Thyroid gland (tissue), 4 donors: ENCODE data around the gene NAIF1. TPM values are rescaled to one million over a fixed set of nuclear protein-coding genes. Genes with fewer than 3 reads are reported as not detected.
"Not testable (repeated sequence)": the region's sequence is repeated elsewhere in the genome, so short reads cannot be mapped to it uniquely, and the experiment has no call there.

Experiments
- DNase-seq, 2 donors: peaks; one replicate each; pipeline ENCODE4 v3.0.0-alpha.2; 2019
- H3K27ac ChIP-seq, 3 donors: fragments of 200-600 bp; sonication (generic); 1 replicate in 2 of 3; 2 replicates in 1 of 3; pipeline ENCODE4 v1.5.1; 2016 to 2019; ENCODE audit warnings: mild to moderate bottlenecking in 1 of 3, moderate library complexity in 1 of 3
- H3K27me3 ChIP-seq: fragments of 200-600 bp; sonication (generic); one replicate; pipeline ENCODE4 v1.5.1; 2019
- H3K36me3 ChIP-seq, 2 donors: fragments of 200-600 bp; sonication (generic); one replicate each; pipeline ENCODE4 v1.5.1; 2016 to 2019
- H3K4me1 ChIP-seq, 2 donors: fragments of 200-600 bp; sonication (generic); one replicate each; pipeline ENCODE4 v1.5.1; 2017 to 2019
- H3K4me3 ChIP-seq, 3 donors: fragments of 200-600 bp; sonication (generic); replicated peaks in 1 of 3; 1 replicate in 2 of 3; 2 replicates in 1 of 3; pipeline ENCODE4 v1.5.1; 2016; ENCODE audit warnings: mild to moderate bottlenecking in 1 of 3
- H3K9me3 ChIP-seq: fragments of 200-600 bp; sonication (generic); one replicate; pipeline ENCODE4 v1.5.1; 2017
- CTCF ChIP-seq, 6 experiments: fragments of 200-600 bp in 3 of 6; fragments of 450-650 bp in 3 of 6; sonication (generic) in 3 of 6; IDR thresholded peaks; one replicate each; pipeline ENCODE4 v1.5.1; 2016 to 2019; ENCODE audit warnings: antibody characterized with exemption in 6 of 6, mild to moderate bottlenecking in 2 of 6, inconsistent platforms in 1 of 6, moderate library complexity in 1 of 6
- POLR2A ChIP-seq, 2 donors: fragments of 450-650 bp; IDR thresholded peaks; one replicate each; pipeline ENCODE4 v1.6.1; 2017; ENCODE audit warnings: antibody characterized with exemption in 2 of 2, mild to moderate bottlenecking in 2 of 2, moderate library complexity in 1 of 2
- WGBS, 2 donors: methylation state at CpG; one replicate each; pipeline ENCODE4 v1.1.5; 2017; 5-methylcytosine and 5-hydroxymethylcytosine counted together
- intact Hi-C: fragments of 100-400 bp; cut with DNase I; formaldehyde crosslinking; loops from one replicate; pipeline ENCODE4 v1.15.1; 2023
- total RNA-seq, 4 donors: library from RNA; depleted of rRNA; stranded (reverse); fragments of >200 nt; gene quantifications; one replicate each; pipeline ENCODE4 v1.2.3, GENCODE V29; 2016

Gene NAIF1
- total RNA-seq, 4 donors from 2014 or later: 5.3 to 17.2 (median 9.4) TPM

GRCh38 chr9:128026255-128026772 is 40.8 kb downstream of the NAIF1 start:
- 89% methylated on average over 11 to 12 of the region's 12 CpGs for WGBS, 2 donors

DNA sequence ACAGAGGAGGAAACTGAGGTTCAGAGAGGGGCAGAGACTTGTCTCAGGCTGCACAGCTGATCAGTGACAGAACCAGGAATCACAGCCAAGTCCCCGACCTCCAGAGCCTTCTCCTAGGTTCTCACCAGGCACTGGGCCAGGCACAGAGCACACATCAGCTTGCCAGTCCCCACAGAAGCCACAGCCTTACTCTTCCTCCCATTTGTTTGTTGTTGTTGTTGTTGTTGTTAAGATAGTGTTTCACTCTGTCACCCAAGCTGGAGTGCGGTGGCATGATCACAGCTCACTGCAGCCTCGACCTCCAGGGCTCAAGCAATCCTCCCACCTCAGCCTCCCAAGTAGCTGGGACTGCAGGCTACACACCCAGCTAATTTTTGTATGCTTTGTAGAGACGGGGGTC is 41.4 kb downstream of the NAIF1 start:
- no peak overlapping the region for H3K4me3 ChIP-seq
- WGBS, 2 donors: 79 to 83% methylated on average over 4 of the region's 4 CpGs
- intact Hi-C loops: no loop called here
- no peak overlapping the region for H3K27ac ChIP-seq
- H3K27me3 ChIP-seq: no peaks in the 10 kb centered on the region
- no peaks in the 10 kb centered on the region for H3K4me1 ChIP-seq
- TF ChIP-seq POLR2A (IDR thresholded peaks at IDR 0.05): no peak
- TF ChIP-seq CTCF (IDR thresholded peaks at IDR 0.05): no peak
- H3K9me3 ChIP-seq: no peaks in the 10 kb centered on the region
- no peaks in the 10 kb centered on the region for H3K36me3 ChIP-seq
- DNase-seq: no peak

More at GRCh38 chr9:128026255-128026772, 40.8 kb downstream of the NAIF1 start:
- no peak for TF ChIP-seq CTCF (IDR thresholded peaks at IDR 0.05)
- no peak for TF ChIP-seq POLR2A (IDR thresholded peaks at IDR 0.05)
- no peaks in the 10 kb centered on the region for H3K9me3 ChIP-seq
- H3K27ac ChIP-seq: no peak overlapping the region
- no peak overlapping the region for H3K4me3 ChIP-seq
- no peaks in the 10 kb centered on the region for H3K4me1 ChIP-seq
- H3K36me3 ChIP-seq: no peaks in the 10 kb centered on the region
- no peaks in the 10 kb centered on the region for H3K27me3 ChIP-seq
- DNase-seq: peak in 1 of 2 donors; percentile 15
- intact Hi-C loops: no loop called here

DNA sequence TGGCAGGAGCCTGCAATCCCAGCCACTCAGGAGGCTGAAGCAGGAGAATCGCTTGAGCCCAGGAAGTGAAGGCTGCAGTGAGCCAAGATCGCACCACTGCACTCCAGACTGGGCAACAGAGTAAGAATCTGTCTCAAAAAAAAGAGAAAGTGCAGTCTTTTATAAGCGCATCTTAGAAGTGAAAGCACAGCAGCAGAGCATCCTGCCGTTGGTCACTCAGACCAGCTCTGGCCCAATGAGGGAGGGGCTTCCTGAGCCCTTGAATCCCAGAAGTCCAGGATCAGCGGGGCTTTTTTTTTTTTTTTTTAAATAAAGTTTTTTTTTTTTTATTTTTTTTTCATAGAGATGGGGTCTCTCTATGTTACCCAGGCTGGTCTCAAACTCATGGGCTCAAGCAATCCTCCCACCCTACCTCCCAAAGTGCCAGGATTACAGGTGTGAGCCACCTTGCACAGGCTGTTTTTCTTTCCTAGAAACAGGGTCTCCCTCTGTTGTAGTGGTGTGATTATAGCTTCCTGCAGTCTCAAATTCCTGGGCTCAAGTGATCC is 42.3 kb downstream of the NAIF1 start:
- WGBS, 2 donors: 73 to 82% methylated on average over 5 of the region's 5 CpGs
- H3K27me3 ChIP-seq: no peaks in the 10 kb centered on the region
- H3K4me3 ChIP-seq: no peak overlapping the region
- H3K27ac ChIP-seq: no peak overlapping the region
- no peaks in the 10 kb centered on the region for H3K9me3 ChIP-seq
- H3K36me3 ChIP-seq: no peaks in the 10 kb centered on the region
- H3K4me1 ChIP-seq: no peaks in the 10 kb centered on the region
- intact Hi-C loops: no loop called here
- TF ChIP-seq POLR2A (IDR thresholded peaks at IDR 0.05) (no peak), CTCF (IDR thresholded peaks at IDR 0.05) (no peak)
- no peak for DNase-seq

GRCh38 chr9:128023671-128024070 is 43.4 kb downstream of the NAIF1 start:
- DNase-seq, H3K27me3 ChIP-seq, intact Hi-C loops, H3K27ac ChIP-seq, H3K9me3 ChIP-seq, H3K36me3 ChIP-seq, H3K4me3 ChIP-seq, H3K4me1 ChIP-seq: not testable (repeated sequence)
- WGBS, 2 donors: 81 to 83% methylated on average over 12 of the region's 12 CpGs

DNA sequence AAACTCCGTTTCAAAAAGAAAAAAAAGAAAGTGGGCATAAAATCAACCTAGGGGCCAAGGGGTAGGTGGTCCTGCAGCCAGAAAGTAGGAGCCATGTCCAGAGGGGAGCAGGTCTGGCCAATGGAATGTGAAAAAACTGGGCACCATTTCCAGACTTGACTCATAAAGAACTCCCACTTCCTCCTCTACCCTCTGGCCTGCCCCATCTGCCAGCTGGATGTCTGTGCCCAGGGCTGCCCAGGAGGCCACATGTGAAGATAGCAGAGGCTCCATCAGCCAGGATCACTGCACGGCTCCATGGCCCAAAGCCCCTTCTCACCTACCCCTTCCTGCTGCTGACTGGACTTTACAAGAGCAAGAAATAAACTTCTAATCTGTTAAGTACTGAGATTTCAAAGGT is 44.2 kb downstream of the NAIF1 start:
- no peaks in the 10 kb centered on the region for H3K36me3 ChIP-seq
- no peaks in the 10 kb centered on the region for H3K27me3 ChIP-seq
- TF ChIP-seq CTCF (IDR thresholded peaks at IDR 0.05) (no peak), POLR2A (IDR thresholded peaks at IDR 0.05) (no peak)
- intact Hi-C loops: no loop called here
- no peak overlapping the region for H3K27ac ChIP-seq
- WGBS, 2 donors: 70 to 88% methylated on average over 2 of the region's 2 CpGs
- no peaks in the 10 kb centered on the region for H3K4me1 ChIP-seq
- no peak overlapping the region for H3K4me3 ChIP-seq
- no peak for DNase-seq
- H3K9me3 ChIP-seq: no peaks in the 10 kb centered on the region
